Measurements from ENCODE around the gene BMP6. TPM values are rescaled to one million over a fixed set of nuclear protein-coding genes. Genes with fewer than 3 reads are reported as not detected.

BMP6 gene
- total RNA-seq, 2 experiments from 2014 or later = not detected

DNA sequence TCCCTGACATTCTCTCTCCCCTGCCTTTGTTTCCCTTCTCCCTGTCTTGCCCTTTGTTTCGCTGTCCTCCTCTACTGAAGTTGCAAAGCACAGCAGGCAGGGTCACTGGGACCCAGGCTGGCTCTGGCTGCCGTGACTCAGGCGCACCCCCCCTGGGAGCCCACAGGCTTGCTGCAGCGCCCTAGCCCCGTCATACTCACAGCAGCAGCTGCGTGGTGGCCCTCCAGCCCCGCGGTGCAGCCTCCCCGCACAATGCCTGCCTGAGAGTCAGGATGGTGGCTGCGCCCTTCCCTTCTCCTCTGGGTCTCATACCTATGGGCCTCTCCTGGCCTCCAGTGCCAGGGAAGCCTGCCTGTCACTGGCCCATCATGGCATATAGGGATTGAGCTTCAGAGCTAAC, 143.0 kb downstream of the BMP6 start:
- POLR2A ChIA-PET = no interaction called here
- no peak overlapping the region for H3K4me3 Mint-ChIP-seq
- H3K4me1 Mint-ChIP-seq (ENCODE audit: low read depth) = no peaks in the 10 kb centered on the region
- no peaks in the 10 kb centered on the region for H3K36me3 Mint-ChIP-seq (ENCODE audit: low read depth)
- ATAC-seq (ENCODE audit: poor library complexity) = no peak
- CTCF ChIA-PET = no interaction called here
- DNase-seq = no peak
- H3K36me3 ChIP-seq (ENCODE audit: insufficient read depth, low read length) = no peaks in the 10 kb centered on the region
- TF ChIP-seq, protein P1, sequence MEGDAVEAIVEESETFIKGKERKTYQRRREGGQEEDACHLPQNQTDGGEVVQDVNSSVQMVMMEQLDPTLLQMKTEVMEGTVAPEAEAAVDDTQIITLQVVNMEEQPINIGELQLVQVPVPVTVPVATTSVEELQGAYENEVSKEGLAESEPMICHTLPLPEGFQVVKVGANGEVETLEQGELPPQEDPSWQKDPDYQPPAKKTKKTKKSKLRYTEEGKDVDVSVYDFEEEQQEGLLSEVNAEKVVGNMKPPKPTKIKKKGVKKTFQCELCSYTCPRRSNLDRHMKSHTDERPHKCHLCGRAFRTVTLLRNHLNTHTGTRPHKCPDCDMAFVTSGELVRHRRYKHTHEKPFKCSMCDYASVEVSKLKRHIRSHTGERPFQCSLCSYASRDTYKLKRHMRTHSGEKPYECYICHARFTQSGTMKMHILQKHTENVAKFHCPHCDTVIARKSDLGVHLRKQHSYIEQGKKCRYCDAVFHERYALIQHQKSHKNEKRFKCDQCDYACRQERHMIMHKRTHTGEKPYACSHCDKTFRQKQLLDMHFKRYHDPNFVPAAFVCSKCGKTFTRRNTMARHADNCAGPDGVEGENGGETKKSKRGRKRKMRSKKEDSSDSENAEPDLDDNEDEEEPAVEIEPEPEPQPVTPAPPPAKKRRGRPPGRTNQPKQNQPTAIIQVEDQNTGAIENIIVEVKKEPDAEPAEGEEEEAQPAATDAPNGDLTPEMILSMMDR (IDR thresholded peaks at IDR 0.05) = no peak
- no peak overlapping the region for H3K27ac ChIP-seq (ENCODE audit: low read depth in 1 of 2, low read length in 2 of 2)
- no peaks in the 10 kb centered on the region for H3K4me1 ChIP-seq (ENCODE audit: insufficient read depth, low read length)
- intact Hi-C loops (cut with DNase I, micrococcal nuclease) = no loop called here
- H3K9me3 ChIP-seq (ENCODE audit: control insufficient read depth in 1 of 2, insufficient read depth in 1 of 2, low read length in 2 of 2) = peaks cover 10 to 14% of the 10 kb centered on the region in 2 experiments
- H3K27me3 ChIP-seq (ENCODE audit: control insufficient read depth in 1 of 2, insufficient read depth in 2 of 2, low read length in 2 of 2) = peaks cover 0 to 2% of the 10 kb centered on the region in 2 experiments
- H3K4me3 ChIP-seq (ENCODE audit: low read length) = no peak overlapping the region
- peaks cover 2% of the 10 kb centered on the region for H3K9me3 Mint-ChIP-seq
- H3K27ac Mint-ChIP-seq = no peak overlapping the region
- peaks cover 10% of the 10 kb centered on the region for H3K27me3 Mint-ChIP-seq

DNA sequence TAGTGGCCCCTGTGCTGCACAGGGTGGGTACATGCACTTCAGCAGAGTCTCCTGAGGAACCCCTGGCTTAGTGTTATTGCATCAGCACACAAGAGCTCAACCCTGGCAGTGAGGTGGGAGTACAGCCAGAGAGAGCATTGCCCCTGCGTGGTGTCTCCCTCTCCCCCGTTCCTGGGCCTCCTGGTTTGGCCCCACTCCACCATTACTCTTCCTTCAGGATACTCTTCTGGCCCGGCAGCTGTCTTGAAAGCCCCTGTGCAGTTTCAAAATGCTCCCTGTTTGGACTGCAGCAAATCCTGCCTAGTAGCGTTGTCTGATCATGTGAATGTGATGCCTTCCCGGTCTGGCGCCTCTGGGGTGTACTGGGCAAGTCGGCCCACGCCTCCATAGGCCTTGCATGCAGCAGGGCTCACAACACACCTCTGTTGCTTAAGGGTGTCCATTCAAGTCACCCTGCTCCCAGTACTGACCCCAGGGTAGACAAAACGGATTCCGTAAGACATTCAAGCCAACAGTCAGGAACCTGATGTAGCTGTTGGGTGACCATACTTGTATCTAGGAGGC, 152.6 kb downstream of the BMP6 start:
- H3K9me3 Mint-ChIP-seq = peaks cover 3% of the 10 kb centered on the region
- Histone ChIP-seq H3K36me3 (ENCODE audit: insufficient read depth, low read length) (peaks cover 22% of the 10 kb centered on the region), H3K9me3 (ENCODE audit: control insufficient read depth in 1 of 2, insufficient read depth in 1 of 2, low read length in 2 of 2) (peaks cover under 1 to 6% of the 10 kb centered on the region in 2 experiments), H3K27ac (ENCODE audit: low read depth in 1 of 2, low read length in 2 of 2) (no peak overlapping the region), H3K4me1 (ENCODE audit: insufficient read depth, low read length) (no peaks in the 10 kb centered on the region), H3K4me3 (ENCODE audit: low read length) (no peak overlapping the region), H3K27me3 (ENCODE audit: control insufficient read depth in 1 of 2, insufficient read depth in 2 of 2, low read length in 2 of 2) (no peaks in the 10 kb centered on the region)
- CTCF ChIA-PET = no interaction called here
- DNase-seq (no peak), ATAC-seq (ENCODE audit: poor library complexity) (no peak)
- peaks cover 30% of the 10 kb centered on the region for H3K36me3 Mint-ChIP-seq (ENCODE audit: low read depth)
- H3K4me3 Mint-ChIP-seq = no peak overlapping the region
- no peak overlapping the region for H3K27ac Mint-ChIP-seq
- POLR2A ChIA-PET = no interaction called here
- H3K4me1 Mint-ChIP-seq (ENCODE audit: low read depth) = no peaks in the 10 kb centered on the region
- intact Hi-C loops (cut with DNase I, micrococcal nuclease) = no loop called here
- TF ChIP-seq, protein P1 (IDR thresholded peaks at IDR 0.05) = no peak
- no peaks in the 10 kb centered on the region for H3K27me3 Mint-ChIP-seq

DNA sequence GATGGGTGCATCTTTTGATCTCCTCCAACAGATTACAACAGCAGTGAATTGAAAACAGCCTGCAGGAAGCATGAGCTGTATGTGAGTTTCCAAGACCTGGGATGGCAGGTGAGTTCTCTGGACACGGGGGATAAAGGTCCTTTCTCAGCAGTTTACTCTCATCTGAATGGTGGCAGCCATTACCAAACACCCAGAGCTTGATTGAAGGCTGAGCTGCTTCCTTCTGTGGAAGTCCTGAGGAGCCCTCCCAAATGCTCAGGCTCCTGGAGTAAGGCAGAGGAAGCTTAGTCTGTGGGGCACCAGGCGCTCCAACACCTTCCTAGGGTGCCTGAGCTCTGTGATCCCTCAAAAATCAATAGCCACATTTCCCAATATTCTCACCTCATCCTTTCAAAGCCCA, 153.1 kb downstream of the BMP6 start:
- intact Hi-C loops (cut with DNase I, micrococcal nuclease) = no loop called here
- Histone ChIP-seq H3K27me3 (ENCODE audit: control insufficient read depth in 1 of 2, insufficient read depth in 2 of 2, low read length in 2 of 2) (no peaks in the 10 kb centered on the region), H3K27ac (ENCODE audit: low read depth in 1 of 2, low read length in 2 of 2) (no peak overlapping the region), H3K9me3 (ENCODE audit: control insufficient read depth in 1 of 2, insufficient read depth in 1 of 2, low read length in 2 of 2) (peaks cover 0 to 6% of the 10 kb centered on the region in 2 experiments), H3K4me1 (ENCODE audit: insufficient read depth, low read length) (no peaks in the 10 kb centered on the region), H3K4me3 (ENCODE audit: low read length) (no peak overlapping the region), H3K36me3 (ENCODE audit: insufficient read depth, low read length) (peaks cover 27% of the 10 kb centered on the region)
- CTCF ChIA-PET = no interaction called here
- POLR2A ChIA-PET = no interaction called here
- peaks cover 35% of the 10 kb centered on the region for H3K36me3 Mint-ChIP-seq (ENCODE audit: low read depth)
- H3K4me1 Mint-ChIP-seq (ENCODE audit: low read depth) = no peaks in the 10 kb centered on the region
- DNase-seq (no peak), ATAC-seq (ENCODE audit: poor library complexity) (no peak)
- TF ChIP-seq, protein P1 (IDR thresholded peaks at IDR 0.05) = no peak
- no peak overlapping the region for H3K4me3 Mint-ChIP-seq
- H3K9me3 Mint-ChIP-seq = no peaks in the 10 kb centered on the region
- no peaks in the 10 kb centered on the region for H3K27me3 Mint-ChIP-seq
- H3K27ac Mint-ChIP-seq = no peak overlapping the region

Data from CD4-positive, alpha-beta T cell (primary cell).